Forelimb muscle (tissue), 1 donor: ENCODE measurements around the gene NFE2L3. TPM values are rescaled to one million over a fixed set of nuclear protein-coding genes. Genes with fewer than 3 reads are reported as not detected.
"Not testable (repeated sequence)": the region's sequence is repeated elsewhere in the genome, so short reads cannot be mapped to it uniquely, and the experiment has no call there.

Experiments
- DNase-seq: peaks from one replicate; pipeline ENCODE4 v3.0.0-alpha.2; 2013; ENCODE audit warnings: low read depth
- polyA plus RNA-seq: library from polyadenylated mRNA; unstranded; fragments of 120-200 nt; gene quantifications from one replicate; pipeline ENCODE4 v1.2.1, GENCODE V29; 2013; ENCODE audit not compliant: insufficient read length

NFE2L3 gene
- polyA plus RNA-seq, 1 donor = 5.3 TPM

DNA sequence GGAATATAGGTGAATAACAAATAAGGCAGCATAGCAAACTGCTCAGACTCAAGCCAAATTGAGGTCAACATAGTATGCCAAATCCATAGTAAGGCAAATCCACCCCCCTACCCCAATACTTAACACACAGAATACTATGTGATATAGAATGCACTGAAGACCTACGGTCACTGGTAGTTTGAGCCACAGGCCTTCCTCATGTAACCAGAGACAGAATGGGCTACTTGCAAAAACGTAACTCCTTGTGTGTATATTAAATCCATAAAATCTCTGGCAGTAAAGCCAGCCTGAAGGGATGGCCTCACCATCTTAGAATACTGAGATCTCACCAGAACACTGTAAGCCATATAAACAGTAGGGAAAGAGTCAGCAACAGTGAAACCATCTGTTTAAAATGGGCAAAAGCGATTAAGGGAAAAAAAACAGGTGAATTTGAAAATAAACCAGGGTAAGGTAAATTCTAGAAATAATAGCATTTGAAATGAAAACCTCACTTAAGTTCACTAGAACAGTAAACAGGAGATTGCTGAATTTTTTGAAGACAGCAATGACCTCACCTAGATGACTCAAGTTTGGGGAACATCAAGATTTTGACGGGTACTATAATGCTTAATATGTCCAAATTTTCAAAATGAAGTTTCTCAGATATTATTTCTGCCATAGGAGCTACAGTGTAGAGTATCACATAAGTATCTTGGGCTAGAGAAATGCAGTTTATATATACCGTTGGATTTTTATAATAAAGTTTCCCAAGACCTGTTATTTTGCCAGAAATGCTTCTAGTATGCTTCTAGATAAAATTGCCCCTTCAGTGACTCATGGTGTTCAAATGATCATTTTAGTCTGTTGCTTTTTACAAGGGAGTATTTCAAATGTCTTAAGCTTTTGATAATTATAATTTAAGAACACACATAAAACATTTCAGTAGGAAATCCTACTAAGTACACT is 34.6 kb downstream of the NFE2L3 start:
- DNase-seq = no peak

DNA sequence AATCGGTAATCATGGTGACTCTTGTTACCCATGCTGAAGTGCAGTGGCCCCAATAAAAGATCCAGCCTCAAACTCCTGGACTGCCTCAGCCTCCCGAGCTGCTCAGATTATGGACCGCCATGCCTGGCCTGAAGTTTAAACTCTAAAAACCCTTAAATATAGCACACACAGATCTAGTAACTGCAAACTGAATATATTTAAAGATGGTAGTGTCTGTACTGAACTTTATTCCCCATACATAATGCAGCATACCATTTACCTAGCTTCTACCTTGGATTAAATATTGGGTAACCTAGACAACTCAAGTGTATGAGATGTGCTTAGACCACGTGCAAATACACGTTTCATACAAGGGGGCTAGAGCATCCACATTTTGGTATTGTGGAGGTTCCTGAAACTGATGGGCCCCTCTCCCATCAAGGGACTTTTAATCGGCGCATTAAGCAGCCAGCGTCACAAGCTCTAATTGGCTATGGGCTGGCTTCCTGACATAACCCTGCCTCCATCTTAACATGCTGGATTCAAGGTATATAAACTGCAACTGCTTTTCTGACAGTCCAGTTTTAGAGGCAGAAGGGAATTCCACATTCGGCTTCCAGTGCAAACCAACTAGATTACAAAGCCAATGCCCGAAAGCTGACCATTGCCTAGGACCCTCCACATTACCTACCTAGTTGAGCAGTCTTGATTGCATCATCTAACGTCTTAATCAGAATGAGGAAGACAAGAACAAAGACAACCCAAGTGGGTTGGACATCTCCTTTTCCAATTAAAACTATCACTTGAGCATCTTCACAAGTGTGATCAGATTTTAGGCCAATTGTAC is 35.6 kb downstream of the NFE2L3 start:
- no peak for DNase-seq

DNA sequence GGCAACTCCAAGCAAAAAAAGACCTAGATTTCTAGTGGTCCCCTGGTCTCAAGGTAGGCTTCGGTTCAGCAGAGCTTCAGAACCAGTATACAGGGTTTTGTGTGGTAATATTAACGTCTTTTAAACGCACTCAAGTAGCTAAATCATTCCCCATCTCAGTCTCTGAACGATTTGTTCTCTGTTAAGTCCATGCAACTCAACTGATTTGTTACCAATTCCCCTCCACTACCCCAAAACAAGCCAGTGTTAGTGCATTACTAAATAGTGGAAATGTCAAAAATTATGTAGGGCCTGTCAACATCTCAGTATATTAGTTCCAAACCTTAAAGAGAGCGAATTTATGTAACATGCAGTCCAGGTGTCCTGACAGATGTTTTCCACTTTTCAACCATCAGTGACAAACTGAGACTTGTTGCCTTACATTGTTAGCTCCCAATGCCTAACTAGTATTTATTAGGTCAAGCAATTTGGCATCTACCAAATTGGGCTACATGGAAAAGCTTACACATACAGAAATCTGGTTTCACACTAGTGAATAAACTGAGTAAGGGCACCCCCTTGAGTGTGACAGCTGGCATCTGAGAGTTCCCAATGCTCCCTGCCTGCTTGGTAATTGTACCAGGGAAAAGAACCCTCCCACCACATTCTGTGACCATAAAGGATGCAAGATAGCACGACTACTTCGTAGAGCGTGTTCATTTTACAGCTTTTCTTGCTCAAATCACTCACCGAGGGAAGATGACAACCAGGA is 36.4 kb downstream of the NFE2L3 start:
- no peak for DNase-seq

GRCh38 chr7:26188957-26189541 is 37.1 kb downstream of the NFE2L3 start:
- DNase-seq = no peak

- DNase-seq = no peak
These were observed 37.7 kb downstream of the NFE2L3 start for GRCh38 chr7:26189697-26190096.

- DNase-seq = no peak
These were observed 38.4 kb downstream of the NFE2L3 start for GRCh38 chr7:26190417-26190869.

GRCh38 chr7:26191233-26191973 is 39.4 kb downstream of the NFE2L3 start:
- no peak for DNase-seq

DNA sequence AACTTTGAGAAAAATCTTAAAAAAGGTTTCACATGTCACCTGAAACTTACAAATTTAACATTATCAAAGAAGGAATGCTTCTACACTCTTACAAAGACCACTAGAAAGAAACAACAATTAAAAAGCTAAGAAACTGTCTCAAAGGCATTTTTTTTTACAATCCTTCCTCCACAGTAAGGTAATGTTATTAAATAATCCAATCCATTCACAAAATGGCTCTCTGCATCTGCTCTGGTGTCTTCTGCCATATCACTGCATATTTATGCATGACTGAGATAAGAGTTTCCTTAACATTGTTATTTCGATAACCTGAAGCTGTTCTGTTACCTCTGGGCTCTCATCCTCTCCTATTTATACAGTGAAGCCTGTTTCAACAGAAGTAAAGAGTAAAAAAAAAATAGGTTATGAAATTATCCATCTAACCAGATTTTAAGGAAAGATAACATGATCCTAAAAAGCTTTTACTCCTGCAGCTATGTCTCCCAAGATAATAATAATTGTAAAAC is 40.0 kb downstream of the NFE2L3 start:
- no peak for DNase-seq

- no peak for DNase-seq
These were observed 40.6 kb downstream of the NFE2L3 start for GRCh38 chr7:26192485-26193087.

GRCh38 chr7:26193432-26194207 is 41.6 kb downstream of the NFE2L3 start:
- no peak for DNase-seq

DNA sequence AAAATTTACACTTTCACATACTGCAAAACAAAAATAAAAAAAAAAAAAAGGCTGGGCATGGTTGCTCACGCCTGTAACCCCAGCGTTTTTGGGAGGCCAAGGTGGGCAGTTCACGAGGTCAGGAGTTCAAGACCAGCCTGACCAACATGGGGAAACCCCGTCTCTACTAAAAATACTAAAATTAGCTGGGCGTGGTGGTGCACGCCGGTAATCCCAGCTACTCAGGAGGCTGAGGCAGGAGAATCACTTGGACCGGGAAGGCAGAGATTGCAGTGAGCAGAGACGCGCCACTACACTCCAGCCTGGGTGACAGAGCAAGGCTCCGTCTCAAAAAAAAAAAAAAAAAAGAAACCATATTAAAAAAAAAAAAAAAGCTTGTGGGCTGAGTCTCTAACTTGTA is 42.8 kb downstream of the NFE2L3 start:
- DNase-seq = not testable (repeated sequence)

DNA sequence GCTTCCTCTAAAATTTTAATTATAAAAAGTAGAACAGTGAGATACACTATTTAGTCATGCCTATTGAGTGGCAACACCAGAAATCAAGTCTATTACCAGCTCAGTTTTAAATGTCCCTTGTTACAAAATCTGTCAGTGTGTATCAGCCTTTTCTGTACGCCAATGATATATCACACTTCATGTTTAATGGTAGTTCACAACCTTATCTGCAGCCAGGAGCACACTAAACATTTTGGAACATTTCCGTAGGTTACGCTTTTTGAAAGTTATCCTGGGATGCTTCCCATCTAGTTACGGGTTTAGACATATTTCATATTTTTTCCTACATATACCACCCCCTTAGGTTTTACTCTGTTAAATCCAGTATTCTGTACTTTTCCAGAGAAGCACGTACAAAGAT is 43.2 kb downstream of the NFE2L3 start:
- DNase-seq = no peak

GRCh38 chr7:26195867-26196657 is 44.1 kb downstream of the NFE2L3 start:
- no peak for DNase-seq

DNA sequence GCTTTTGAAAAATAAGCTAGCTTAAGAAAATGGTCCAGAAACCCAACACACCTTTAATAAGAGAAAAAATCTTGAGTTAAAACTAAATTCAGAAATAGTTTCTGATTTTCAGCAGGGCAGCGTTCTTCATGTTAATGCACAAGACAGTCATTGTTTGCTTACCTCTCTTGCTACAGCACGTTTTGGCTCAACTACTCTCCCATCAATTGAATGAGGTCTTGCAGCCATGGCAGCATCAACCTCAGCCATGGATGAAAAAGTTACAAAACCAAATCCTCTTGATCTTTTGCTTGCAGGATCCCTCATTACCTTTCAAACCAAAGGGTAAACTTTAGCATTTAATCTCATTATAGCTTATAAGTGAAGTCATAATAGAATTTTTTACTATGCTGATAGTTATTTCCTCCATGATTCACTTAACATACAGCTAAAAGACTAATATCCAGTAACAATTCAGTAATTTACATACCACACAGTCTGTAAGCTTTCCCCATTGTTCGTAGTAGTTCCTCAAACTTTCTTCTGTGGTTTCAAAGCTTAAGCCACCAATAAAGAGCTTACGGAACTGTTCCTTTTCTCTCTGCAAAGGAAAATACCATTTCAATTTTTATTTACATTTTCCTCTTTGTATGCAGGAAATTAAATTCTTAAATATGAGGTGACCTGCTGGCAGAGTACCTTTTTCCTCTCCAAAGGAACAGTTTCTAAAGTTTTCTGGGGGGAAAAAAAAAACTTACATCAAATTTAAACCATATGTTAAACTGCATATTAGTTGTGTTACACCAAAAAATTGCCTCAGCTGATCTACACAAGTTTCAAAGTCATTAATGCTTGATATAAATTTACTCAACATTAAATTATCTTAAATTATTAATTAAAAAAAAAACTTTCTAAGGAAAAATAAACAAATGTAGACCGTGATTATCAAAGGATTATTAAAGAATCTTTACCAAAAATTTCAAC is 45.4 kb downstream of the NFE2L3 start:
- DNase-seq = no peak

DNA sequence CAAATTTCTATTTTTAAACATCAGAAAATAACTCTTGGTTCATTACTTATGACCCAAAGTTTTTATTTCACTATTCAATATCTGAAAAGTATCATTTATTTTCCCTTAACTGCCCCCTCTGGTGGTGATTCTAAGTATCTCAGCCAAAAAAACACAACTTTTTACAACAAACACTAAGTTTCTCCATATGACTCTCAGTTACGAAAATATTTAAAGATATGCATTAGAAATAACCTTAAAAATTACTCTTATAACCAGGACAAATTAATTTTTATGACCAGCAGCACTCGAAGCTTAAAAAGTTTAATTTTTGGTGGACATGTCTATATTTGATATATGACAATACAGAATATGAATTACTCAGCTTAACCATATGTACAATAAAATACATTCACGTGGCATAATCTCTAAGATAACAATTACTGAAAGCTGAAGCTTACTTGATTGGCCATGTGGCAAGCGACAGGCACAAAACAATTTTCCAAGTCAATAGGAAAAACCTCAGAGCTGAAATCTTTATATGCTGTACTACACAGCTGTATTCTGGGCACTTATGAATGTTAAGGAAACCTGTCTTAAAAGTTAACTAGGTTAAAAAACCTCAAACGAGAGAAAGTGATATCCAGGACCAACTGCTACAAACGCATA is 46.3 kb downstream of the NFE2L3 start:
- DNase-seq = no peak

GRCh38 chr7:26198781-26199169 is 46.8 kb downstream of the NFE2L3 start:
- DNase-seq = no peak
